ENCODE results near the gene OR4X2.

DNA sequence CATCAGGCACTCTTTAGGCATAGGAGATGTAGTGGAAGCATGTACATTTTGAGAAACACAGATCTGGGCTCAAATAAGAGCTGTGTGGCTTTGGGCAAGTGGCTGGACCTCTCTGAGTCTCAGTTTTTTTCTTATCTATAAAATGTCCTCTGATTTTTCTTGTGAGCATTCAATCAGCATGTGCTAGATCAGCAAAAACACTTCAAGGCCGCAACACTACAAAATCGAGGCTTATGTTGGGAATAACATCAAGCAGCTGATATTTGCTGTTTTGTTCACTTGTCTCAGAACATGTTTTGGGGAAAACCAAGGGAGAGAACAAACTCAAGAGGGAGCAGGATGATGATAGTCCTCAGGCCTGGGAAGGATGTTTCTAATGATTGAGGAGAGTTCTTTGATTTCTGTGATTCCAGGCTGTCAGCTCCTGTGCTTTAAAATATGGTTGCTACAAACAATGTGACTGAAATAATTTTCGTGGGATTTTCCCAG is 18.6 kb downstream of the OR4X2 start, which contains the start of gene OR4X1:
- TF ChIP-seq, protein P1, sequence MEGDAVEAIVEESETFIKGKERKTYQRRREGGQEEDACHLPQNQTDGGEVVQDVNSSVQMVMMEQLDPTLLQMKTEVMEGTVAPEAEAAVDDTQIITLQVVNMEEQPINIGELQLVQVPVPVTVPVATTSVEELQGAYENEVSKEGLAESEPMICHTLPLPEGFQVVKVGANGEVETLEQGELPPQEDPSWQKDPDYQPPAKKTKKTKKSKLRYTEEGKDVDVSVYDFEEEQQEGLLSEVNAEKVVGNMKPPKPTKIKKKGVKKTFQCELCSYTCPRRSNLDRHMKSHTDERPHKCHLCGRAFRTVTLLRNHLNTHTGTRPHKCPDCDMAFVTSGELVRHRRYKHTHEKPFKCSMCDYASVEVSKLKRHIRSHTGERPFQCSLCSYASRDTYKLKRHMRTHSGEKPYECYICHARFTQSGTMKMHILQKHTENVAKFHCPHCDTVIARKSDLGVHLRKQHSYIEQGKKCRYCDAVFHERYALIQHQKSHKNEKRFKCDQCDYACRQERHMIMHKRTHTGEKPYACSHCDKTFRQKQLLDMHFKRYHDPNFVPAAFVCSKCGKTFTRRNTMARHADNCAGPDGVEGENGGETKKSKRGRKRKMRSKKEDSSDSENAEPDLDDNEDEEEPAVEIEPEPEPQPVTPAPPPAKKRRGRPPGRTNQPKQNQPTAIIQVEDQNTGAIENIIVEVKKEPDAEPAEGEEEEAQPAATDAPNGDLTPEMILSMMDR (IDR thresholded peaks at IDR 0.05 in 2 of 3, conservative IDR thresholded peaks at IDR 0.05 in 1 of 3; ENCODE audit: borderline replicate concordance in 1 of 3, insufficient read depth in 1 of 3, low read depth in 2 of 3, low read length in 2 of 3): no peak
- no peak for TF ChIP-seq CEBPB (IDR thresholded peaks at IDR 0.05; ENCODE audit: low read depth)
- TF ChIP-seq YY1 (IDR thresholded peaks at IDR 0.05; ENCODE audit: extremely low read depth, insufficient replicate concordance, low read depth, low read length): no peak
- TF ChIP-seq POLR2AphosphoS5 (IDR thresholded peaks at IDR 0.05; ENCODE audit: low read depth, low read length): no peak
- TF ChIP-seq SIN3A (IDR thresholded peaks at IDR 0.05; ENCODE audit: low read depth): no peak
- no peak for TF ChIP-seq EGR1 (IDR thresholded peaks at IDR 0.05; ENCODE audit: low read depth)
- no peak for TF ChIP-seq POLR2A (IDR thresholded peaks at IDR 0.05; ENCODE audit: borderline replicate concordance, extremely low read depth, insufficient read depth, insufficient read length)
- TF ChIP-seq ELF1 (IDR thresholded peaks at IDR 0.05; ENCODE audit: borderline replicate concordance, low read depth): no peak
- TF ChIP-seq RAD21 (IDR thresholded peaks at IDR 0.05; ENCODE audit: low read depth): no peak
- TF ChIP-seq, protein P2, sequence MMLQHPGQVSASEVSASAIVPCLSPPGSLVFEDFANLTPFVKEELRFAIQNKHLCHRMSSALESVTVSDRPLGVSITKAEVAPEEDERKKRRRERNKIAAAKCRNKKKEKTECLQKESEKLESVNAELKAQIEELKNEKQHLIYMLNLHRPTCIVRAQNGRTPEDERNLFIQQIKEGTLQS (IDR thresholded peaks at IDR 0.05): no peak
- no peak for TF ChIP-seq ZFX (IDR thresholded peaks at IDR 0.05)

Measured in HCT116 (cell line).